Chondrocyte (in vitro differentiated cells): ENCODE measurements around the gene POM121C. TPM values are rescaled to one million over a fixed set of nuclear protein-coding genes. Genes with fewer than 3 reads are reported as not detected.
"Not testable (repeated sequence)": the region's sequence is repeated elsewhere in the genome, so short reads cannot be mapped to it uniquely, and the experiment has no call there.

Source experiments
- DNase-seq: peaks from one replicate; pipeline ENCODE4 v3.0.0; 2021; ENCODE audit warnings: mixed read lengths, low spot score
- H3K27ac Mint-ChIP-seq: one replicate; pipeline ENCODE4 v1.8.0; 2021; ENCODE audit warnings: mild to moderate bottlenecking, moderate library complexity, mixed read lengths; ENCODE audit not compliant: unreplicated experiment
- H3K27me3 Mint-ChIP-seq: 2 replicates; pipeline ENCODE4 v1.8.0; 2021; ENCODE audit warnings: low read depth, mixed read lengths
- H3K36me3 Mint-ChIP-seq: 2 replicates; pipeline ENCODE4 v1.8.0; 2021; ENCODE audit warnings: low read depth, mixed read lengths
- H3K4me1 Mint-ChIP-seq: 2 replicates; pipeline ENCODE4 v1.8.0; 2021; ENCODE audit warnings: low read depth, mild to moderate bottlenecking, mixed read lengths
- H3K4me3 Mint-ChIP-seq: one replicate; pipeline ENCODE4 v1.8.0; 2021; ENCODE audit warnings: mild to moderate bottlenecking, moderate library complexity, mixed read lengths; ENCODE audit not compliant: unreplicated experiment
- H3K9me3 Mint-ChIP-seq: 2 replicates; pipeline ENCODE4 v1.8.0; 2021; ENCODE audit warnings: low read depth, mixed read lengths
- total RNA-seq: library from RNA; stranded (reverse); gene quantifications from 3 replicates; pipeline ENCODE4 v1.2.1, GENCODE V29; 2021

POM121C gene
- total RNA-seq, 1 donor from 2014 or later, result 40.7 TPM

DNA sequence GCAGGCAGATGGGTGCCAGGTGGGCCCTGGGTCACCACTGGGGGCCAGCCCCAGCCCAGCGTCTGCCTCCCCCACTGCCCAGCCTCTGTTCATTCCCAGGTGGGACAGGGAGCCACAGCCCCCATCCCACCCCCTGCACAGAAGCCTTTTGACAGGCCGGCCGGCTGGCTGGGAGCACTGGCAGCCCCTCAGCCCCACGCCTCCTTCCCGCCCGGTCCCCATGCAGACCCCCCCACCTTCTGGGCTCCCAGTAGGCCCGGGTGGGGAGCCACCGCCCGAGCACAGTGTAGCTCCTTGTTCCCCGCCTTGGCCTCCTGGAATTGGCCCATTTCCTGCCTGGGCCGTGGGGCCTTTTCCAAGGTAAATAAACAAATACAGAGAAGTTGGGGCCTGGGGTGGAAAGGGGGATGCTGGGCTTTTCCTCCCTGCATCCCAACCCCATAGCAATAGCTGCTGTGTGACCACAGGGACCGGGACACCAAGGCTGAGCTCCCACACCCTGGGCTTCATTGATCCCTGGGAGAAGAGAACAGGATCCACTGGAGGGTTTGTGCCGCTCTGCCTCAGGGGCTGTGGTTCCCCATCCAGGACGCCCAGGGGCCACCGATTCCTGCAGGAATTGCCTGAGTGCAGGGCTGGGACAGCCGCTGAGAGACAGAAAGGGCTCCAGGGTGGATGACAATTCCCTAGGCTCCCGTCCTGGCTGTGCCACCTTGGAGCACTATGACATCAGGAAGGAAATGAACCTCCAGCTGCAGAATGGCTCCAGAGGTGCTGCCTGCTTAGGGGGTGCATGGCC lies 111.4 kb downstream of the POM121C start:
- not testable (repeated sequence) for H3K27ac Mint-ChIP-seq

GRCh38 chr7:75374144-75374518 lies 112.0 kb downstream of the POM121C start:
- not testable (repeated sequence) for H3K36me3 Mint-ChIP-seq, H3K4me1 Mint-ChIP-seq

More for the DNA sequence above, 111.4 kb downstream of the POM121C start:
- DNase-seq, H3K36me3 Mint-ChIP-seq, H3K27me3 Mint-ChIP-seq, H3K4me3 Mint-ChIP-seq, H3K9me3 Mint-ChIP-seq, H3K4me1 Mint-ChIP-seq: not testable (repeated sequence)

GRCh38 chr7:75367313-75367712 lies 118.8 kb downstream of the POM121C start:
- not testable (repeated sequence) for H3K27ac Mint-ChIP-seq, H3K9me3 Mint-ChIP-seq, DNase-seq, H3K27me3 Mint-ChIP-seq, H3K4me1 Mint-ChIP-seq, H3K36me3 Mint-ChIP-seq, H3K4me3 Mint-ChIP-seq

More at GRCh38 chr7:75374144-75374518, 112.0 kb downstream of the POM121C start:
- H3K27me3 Mint-ChIP-seq, H3K9me3 Mint-ChIP-seq, DNase-seq, H3K4me3 Mint-ChIP-seq, H3K27ac Mint-ChIP-seq: not testable (repeated sequence)

Other genes starting within 250 kb of the POM121C start
- gene TRIM73, start 90.7 kb downstream of the POM121C start, total RNA-seq, result 3.1 to 6.6 TPM (median 3.5 TPM) in 3 replicates
- not detected in 3 replicates for gene SPDYE5, start 6.0 kb upstream of the POM121C start, total RNA-seq